OCI-LY7 (cell line): Measurements from ENCODE around the gene TBKBP1.

ENCODE experiments used
- CTCF ChIP-seq: fragments of 200-600 bp; sonication (generic); conservative IDR thresholded peaks from 2 replicates; pipeline ENCODE4 v1.5.1; 2014; ENCODE audit warnings: mild to moderate bottlenecking, antibody characterized with exemption, low read length, moderate library complexity, mixed read lengths
- EZH2phosphoT487 ChIP-seq: fragments of 200-600 bp; sonication (generic); IDR thresholded peaks from 2 replicates; pipeline ENCODE4 v1.6.1; 2018; ENCODE audit warnings: low read depth, borderline replicate concordance, mild to moderate bottlenecking, mixed run types, antibody characterized with exemption, low read length, moderate library complexity, mixed read lengths

GRCh38 chr17:47649153-47649971 lies 44.6 kb upstream of the TBKBP1 start, which contains the start of gene KPNB1:
- TF ChIP-seq CTCF = no peak
- no peak for TF ChIP-seq EZH2phosphoT487
